Effector memory CD4-positive, alpha-beta T cell (primary cell): Measurements from ENCODE around the gene XPO6.

ENCODE experiments used
- DNase-seq, 3 donors: peaks; one replicate each; pipeline ENCODE4 v3.0.0-alpha.2; 2020
- H3K27ac ChIP-seq: 2 replicates; pipeline ENCODE4 v1.7.0; 2013; ENCODE audit warnings: mild to moderate bottlenecking, low read length, moderate library complexity; ENCODE audit not compliant: insufficient read depth, poor library complexity, severe bottlenecking
- H3K27me3 ChIP-seq: replicated peaks from 2 replicates; pipeline ENCODE4 v1.7.0; 2013; ENCODE audit warnings: mild to moderate bottlenecking, low read length; ENCODE audit not compliant: insufficient read depth, control insufficient read depth, poor library complexity, severe bottlenecking
- H3K36me3 ChIP-seq: 2 replicates; pipeline ENCODE4 v1.7.0; 2013; ENCODE audit warnings: mild to moderate bottlenecking, low read length, moderate library complexity; ENCODE audit not compliant: control insufficient read depth, insufficient read depth
- H3K4me1 ChIP-seq: 2 replicates; pipeline ENCODE4 v1.7.0; 2013; ENCODE audit warnings: low read length, mild to moderate bottlenecking; ENCODE audit not compliant: control insufficient read depth, insufficient read depth, poor library complexity, severe bottlenecking
- H3K4me3 ChIP-seq: 2 replicates; pipeline ENCODE4 v1.7.0; 2013; ENCODE audit warnings: low read length, low read depth, mild to moderate bottlenecking; ENCODE audit not compliant: insufficient read depth, poor library complexity, severe bottlenecking
- H3K9me3 ChIP-seq: 2 replicates; pipeline ENCODE4 v1.7.0; 2013; ENCODE audit warnings: mild to moderate bottlenecking, low read length, moderate library complexity; ENCODE audit not compliant: control insufficient read depth

XPO6 gene

DNA sequence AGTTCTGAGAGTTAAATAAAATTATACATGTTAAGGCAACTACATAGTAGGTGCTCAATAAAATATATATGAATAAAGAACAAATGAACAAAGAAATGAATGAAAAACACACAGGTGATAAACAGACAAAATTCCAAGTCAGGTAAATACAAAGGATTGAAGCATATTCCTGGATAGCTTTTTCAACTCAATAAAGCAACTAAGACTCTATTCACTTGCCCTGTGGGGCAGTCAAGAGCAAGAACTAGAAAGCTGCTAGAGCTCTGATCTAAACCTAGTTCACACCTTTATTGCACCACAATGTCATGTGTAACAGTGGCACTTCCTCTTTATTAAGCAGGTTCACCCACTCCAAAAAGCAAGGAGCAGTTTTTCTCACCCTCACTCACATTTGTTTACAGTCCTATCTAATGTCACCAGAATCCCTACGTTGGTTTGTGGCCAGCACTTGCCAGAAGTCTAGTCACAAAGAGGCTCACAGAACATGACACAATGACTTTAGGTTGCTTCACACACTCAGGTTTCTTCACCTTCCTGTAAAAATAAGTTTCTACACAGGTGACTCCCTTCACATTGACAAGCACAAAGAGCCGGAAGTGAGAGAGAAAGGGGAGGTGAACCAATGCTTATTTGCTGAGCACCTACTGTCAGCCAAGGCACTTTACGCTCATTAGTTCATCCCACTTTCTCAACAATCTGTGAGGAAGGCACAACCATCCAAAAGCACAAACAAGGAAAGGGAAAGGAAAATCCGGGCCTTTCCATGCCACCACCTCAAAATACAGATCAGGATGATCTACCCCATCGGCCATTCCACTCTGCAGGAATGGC is 70.8 kb downstream of the XPO6 start:
- Histone ChIP-seq H3K4me3 (peak overlapping the region; percentile 31), H3K4me1 (peaks cover 77% of the 10 kb centered on the region), H3K9me3 (no peaks in the 10 kb centered on the region), H3K36me3 (no peaks in the 10 kb centered on the region), H3K27me3 (no peaks in the 10 kb centered on the region), H3K27ac (peak overlapping the region; percentile 91)
- peak; percentile 64 to 70 (median 64) for DNase-seq

DNA sequence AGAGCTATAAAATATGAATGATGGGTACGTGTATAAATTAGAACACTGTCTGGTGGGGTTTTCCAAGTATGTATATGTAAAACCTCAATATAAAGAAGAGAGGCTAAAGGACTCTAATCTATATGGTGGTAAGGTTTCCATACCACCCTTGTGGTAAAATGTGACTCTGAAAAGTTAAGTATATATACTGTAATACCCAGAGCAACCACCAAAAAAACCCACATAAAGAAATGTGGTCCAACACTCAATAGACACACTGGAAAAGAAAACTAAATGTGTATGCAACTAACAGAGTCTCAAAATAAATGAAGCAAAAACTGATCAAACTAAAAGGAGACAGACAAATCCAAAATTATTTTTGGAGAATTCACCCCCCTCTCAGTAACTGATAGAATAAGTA is 72.2 kb downstream of the XPO6 start:
- DNase-seq: no peak
- peaks cover 67% of the 10 kb centered on the region for H3K4me1 ChIP-seq
- peaks cover 9% of the 10 kb centered on the region for H3K36me3 ChIP-seq
- peak overlapping the region; percentile 51 for H3K27ac ChIP-seq
- H3K9me3 ChIP-seq: no peaks in the 10 kb centered on the region
- no peak overlapping the region for H3K4me3 ChIP-seq
- no peaks in the 10 kb centered on the region for H3K27me3 ChIP-seq

DNA sequence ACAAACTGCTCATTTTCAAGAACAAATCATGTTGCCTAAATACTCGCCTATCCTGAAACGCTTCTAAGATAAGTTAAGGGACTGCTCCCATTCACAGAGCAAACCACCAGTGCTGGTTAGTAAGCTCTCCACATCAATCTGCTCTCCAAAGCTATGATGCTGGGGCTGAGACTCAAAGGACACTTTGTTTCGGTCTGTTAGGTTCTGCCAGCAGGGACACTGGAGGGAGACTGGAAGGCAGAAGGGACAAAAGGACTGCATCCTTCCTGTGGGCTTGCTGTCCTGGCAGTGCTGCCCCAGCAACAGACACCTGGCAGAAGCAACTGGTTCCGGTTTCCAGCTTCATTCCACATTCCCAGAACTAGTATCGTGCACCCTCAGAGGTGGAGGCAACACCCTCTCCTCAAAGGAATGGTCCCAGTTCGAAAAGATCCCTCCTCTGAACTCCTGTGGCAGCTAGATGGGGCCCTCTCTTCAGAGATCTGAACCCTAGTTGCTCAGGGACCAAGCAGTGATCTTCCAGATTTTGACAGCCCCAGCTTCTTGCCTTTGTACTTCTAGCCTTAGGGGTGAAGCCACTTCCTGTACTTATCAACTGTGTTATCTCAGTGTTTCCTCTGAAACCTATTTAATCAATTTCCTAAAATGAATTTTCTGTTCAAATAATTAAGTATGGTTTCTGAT is 74.9 kb downstream of the XPO6 start:
- Histone ChIP-seq H3K4me3 (no peak overlapping the region), H3K27ac (peak overlapping the region; percentile 49)

DNA sequence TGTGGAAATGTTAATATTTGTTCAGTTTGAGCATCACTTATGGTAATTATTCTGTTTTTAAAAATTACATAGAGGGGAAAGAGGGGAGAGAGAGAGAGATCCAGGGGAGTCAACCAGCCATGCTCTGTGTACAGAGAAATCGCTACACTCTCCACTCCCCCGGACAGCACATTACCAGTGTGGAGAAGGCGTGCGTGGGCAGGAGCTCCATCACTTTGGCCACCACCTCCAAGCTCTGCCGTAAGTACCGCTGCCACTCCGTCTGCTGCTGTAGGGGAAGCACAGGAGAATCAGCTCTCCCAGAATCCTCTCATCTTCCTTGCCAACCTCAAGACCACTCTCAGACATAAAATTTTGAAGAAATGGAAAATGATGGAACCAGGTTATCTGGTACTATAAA is 78.1 kb downstream of the XPO6 start:
- Histone ChIP-seq H3K4me1 (peaks cover 23% of the 10 kb centered on the region), H3K4me3 (no peak overlapping the region), H3K9me3 (no peaks in the 10 kb centered on the region), H3K36me3 (peaks cover 66% of the 10 kb centered on the region), H3K27me3 (no peaks in the 10 kb centered on the region), H3K27ac (no peak overlapping the region)
- DNase-seq: no peak

More for the DNA sequence above, 74.9 kb downstream of the XPO6 start:
- DNase-seq: peak; percentile 2 to 31 (median 6)
- H3K36me3 ChIP-seq: peaks cover 34% of the 10 kb centered on the region
- no peaks in the 10 kb centered on the region for H3K9me3 ChIP-seq
- H3K4me1 ChIP-seq: peaks cover 42% of the 10 kb centered on the region
- no peaks in the 10 kb centered on the region for H3K27me3 ChIP-seq

DNA sequence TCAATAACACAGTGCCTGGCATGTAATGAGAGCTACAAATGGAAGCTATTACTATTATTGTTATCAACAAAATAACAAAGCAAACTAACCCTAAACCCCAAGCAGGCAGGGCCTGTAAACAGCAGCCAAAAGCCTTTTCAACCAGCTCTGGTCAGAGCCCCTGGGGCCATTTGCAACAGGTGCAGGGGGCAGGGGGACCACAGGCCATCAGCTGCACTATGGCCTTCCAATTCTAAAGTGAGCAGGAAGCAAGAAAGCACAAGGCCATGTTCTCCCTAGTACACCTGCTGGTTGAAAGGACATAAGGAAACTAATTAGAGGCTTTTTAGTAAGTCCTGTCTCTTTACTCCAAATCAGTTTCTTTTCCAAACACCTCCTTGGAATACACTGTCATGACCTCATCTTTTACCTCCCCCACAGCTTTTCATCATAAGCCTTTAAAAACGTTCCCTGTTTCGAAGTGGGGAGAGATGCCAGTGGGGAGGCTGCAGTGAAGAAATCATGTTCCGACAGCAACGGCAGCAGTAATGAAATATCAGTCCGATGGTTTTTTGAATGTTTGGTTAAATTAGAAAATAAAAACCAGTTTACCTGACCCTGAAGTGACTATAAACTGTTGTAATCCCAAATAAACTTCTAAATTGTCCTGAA is 79.9 kb downstream of the XPO6 start:
- no peaks in the 10 kb centered on the region for H3K9me3 ChIP-seq
- peaks cover 84% of the 10 kb centered on the region for H3K36me3 ChIP-seq
- H3K27me3 ChIP-seq: no peaks in the 10 kb centered on the region
- peaks cover 8% of the 10 kb centered on the region for H3K4me1 ChIP-seq
- H3K27ac ChIP-seq: no peak overlapping the region
- no peak overlapping the region for H3K4me3 ChIP-seq
- no peak for DNase-seq

DNA sequence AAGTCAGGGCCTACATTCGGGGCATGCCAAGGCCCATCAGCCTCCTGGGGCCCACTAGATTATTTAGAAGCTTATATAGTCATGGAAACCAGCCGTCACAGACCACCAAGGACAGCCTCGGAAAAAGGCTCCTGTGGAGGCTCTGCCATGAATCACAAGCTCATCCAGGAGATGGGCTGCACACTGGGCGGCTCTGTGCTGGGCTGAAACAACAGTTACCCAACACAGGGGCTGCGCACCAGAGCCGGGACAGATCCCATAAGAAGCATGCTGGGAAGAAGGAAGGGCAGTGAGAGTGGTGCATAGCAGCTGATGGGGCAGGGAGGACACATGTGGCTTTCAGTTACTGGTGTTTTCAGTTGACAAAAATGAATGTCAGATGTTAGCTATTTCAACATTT is 80.6 kb downstream of the XPO6 start:
- Histone ChIP-seq H3K27me3 (no peaks in the 10 kb centered on the region), H3K9me3 (no peaks in the 10 kb centered on the region), H3K4me1 (peaks cover 1% of the 10 kb centered on the region), H3K4me3 (no peak overlapping the region), H3K36me3 (peaks cover 91% of the 10 kb centered on the region), H3K27ac (no peak overlapping the region)
- no peak for DNase-seq

DNA sequence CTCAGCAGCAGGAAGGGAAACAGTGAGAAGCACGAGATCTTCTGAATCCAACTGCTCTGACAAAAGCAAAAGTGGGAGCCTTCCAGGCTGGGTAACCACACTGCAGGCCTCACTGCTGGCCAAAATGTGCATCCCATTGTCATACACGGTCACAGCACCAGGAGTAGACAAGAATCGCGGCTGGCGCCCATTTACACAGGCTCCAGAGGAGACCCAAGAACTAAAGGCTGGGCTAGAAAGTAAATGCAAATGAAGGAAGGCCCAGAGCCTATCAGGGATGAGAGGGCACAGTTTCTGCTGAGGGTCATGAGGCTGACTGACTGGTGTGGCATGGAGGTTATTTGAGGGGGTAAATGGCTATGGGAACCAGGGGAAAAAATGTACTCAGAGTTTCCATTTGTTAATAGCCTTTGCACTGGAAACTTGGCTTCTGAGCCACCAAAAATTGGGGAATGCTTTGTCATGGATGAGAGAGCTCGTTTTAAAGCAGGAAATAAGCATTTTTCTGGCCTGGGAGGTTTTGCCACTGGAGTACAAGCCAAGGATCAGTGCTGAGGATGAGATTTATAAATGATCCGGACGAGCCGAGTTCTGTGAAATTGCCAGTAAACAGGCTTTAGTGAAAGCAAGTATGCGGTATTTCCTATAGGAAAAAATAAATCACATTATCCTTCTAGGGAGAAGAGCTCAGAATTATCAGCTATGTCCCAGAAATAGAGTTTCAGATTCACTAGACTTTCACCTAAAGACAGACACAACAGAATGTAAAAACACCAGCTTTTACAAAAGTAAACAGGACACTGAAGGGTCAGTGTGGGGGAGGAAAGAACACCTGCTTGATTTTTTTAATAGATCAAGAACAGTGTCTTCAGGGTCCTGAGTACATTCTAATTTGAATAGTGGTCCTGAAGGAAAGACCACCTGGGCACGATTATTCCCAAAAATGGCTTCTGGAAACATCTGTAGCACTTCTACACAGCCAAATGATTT is 81.4 kb downstream of the XPO6 start:
- Histone ChIP-seq H3K27ac (no peak overlapping the region), H3K4me1 (no peaks in the 10 kb centered on the region), H3K36me3 (peaks cover 99% of the 10 kb centered on the region), H3K9me3 (no peaks in the 10 kb centered on the region), H3K4me3 (no peak overlapping the region), H3K27me3 (no peaks in the 10 kb centered on the region)
- DNase-seq: no peak

DNA sequence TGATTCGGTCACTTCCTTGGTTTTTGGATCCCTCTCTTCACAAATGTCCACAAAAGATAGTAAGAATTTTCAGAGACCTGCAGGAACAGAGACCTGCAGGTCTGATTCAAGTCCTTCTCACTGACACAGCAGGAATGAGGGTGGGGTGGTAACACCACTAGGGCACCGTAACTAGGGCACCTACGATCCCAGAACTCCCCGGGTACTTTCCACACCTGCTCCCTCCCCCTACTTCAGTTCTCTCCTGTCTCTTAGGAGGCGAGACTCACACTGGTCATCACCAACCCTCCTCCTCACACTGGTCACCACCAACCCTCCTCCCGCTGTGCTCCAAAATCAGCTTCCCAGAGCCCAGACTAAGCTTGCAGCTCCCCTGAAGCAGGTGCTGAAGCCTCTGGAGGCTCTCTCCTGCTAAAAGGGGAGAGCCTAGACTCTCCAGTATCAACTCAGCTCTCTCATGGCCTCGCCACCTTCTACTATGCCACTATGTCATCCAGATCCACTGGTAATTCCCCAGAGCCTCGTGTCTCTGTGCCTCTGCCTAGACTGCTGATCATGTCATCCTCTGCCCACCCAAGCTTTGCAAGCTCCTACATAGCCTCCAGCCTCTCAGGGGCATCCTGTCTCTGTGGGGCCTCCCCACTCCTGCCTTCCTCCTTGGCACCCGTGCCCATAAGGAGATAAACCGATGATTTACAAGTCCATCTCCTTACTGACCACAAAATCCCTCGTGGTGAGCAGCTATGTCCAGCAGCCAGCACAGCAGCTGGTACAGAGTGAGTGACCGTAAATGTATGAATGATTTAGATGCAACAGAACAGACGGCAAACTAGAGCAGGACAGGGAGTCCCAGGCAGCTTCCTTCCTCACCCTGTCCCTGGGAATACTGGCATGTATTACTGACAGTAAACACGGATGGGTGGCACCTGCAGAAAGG is 84.8 kb downstream of the XPO6 start:
- Histone ChIP-seq H3K4me3 (no peak overlapping the region), H3K9me3 (no peaks in the 10 kb centered on the region), H3K36me3 (peaks cover 100% of the 10 kb centered on the region), H3K27ac (peak overlapping the region; percentile 25), H3K4me1 (no peaks in the 10 kb centered on the region), H3K27me3 (no peaks in the 10 kb centered on the region)
- DNase-seq: no peak
